Medulla oblongata (tissue), 1 donor: ENCODE measurements around the gene TIAL1.
"Not testable (repeated sequence)": the region's sequence is repeated elsewhere in the genome, so short reads cannot be mapped to it uniquely, and the experiment has no call there.

Experiments
- DNase-seq: peaks from one replicate; pipeline ENCODE4 v3.0.0-alpha.2; 2015; ENCODE audit errors: extremely low spot score

TIAL1 gene

DNA sequence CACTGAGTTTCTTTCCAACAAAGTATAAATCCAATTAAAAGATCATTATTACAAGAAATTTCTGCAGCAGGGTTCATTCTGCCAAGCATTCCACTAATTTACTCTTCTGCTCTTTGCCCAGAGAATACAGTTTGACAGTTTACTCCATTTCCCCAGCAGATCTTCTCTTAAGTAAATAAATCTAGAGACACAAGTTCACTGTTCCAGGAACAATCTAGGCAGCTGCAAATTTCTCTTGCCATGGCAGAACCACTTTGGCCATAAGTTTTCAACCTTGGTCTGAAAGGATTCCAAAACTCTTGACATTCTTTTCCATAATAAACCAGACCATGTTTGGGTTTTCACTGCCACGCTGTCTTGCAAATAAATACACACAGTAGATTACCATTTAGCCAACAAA lies 65.7 kb downstream of the TIAL1 start:
- no peak for DNase-seq

DNA sequence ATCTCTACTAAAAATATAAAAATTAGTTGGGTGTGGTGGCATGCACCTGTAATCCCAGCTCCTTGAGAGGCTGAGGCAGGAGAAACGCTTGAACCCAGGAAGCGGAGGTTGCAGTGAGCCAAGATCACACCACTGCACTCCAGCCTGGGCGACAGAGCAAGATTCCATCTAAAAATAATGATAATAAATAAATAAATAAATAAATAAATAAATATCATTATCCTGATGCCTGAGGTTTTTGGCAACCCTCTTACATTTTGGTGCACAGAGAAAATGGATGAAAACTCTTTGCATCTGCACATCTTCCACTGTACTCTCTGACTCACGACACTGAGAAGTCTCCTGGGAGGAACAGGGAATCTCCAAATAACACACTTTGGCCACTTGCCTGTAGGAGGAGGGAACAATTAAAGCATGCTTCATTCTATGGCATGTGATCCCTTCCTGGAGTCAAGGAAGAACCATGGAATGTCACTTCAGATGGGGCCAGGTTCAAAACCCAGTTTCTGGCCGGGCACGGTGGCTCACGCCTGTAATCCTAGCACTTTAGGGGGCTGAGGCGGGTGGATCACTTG lies 68.0 kb downstream of the TIAL1 start:
- not testable (repeated sequence) for DNase-seq

DNA sequence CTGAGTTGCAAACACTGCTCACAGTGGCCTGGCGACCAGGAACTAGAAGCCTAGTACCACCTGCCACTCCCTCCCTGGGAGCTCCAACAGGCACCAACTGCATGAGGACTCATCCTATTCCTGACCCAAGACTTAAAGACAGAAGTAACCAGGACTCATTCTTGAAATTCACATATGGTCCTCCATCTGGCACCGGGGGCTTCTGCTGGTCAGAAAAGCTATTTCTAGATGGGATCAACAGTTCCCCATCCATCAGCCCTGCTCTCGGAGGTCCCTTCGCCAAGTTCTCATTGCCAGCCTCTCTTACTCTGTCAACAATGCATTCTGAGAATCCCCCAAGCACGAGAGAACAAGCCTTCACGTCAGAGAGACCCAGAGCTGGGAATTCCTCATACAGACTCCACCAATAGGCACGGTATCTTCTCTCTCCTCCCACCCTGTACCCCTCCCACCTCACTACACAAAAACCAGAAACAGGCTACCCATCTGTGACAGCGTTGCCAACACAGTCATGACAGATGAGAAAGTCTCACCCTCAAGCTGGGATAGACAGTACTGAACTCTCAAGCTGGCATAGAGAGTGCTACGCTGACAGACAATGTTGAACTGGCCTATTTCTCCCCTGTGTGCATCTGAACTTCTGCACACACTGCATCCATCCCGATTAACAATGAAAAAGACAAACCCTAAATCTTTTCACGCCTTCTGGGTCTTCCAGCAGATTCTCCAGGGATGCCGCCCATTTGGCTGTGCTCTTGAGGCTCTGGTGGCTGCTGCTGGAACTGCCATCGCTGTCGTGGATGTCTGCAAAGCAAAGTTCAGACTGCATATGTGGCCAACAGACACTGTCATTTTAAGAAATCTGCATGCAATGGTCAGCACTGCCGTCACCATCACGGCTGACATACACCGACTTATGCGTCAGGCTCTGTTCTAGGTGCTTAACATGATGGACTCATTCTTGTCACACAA lies 69.9 kb downstream of the TIAL1 start:
- no peak for DNase-seq

DNA sequence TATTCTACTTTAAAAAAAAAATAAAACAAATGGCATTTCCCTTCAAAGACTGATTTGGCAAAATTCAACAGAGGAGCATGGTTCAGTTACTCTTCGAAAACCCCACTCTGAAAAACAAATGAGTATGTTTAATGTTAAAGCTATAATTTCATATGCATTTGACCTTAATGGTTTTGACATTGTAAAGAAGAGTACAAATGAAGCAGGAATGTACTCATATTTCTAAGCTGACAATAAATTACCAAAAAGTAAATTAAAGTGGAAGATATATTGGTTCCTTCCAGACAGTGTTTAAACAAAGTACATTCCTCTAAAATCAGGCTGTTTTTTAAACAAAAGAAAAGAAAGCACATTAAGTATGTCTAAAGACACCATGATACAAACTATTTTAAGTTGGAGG lies 70.6 kb downstream of the TIAL1 start:
- DNase-seq: no peak

DNA sequence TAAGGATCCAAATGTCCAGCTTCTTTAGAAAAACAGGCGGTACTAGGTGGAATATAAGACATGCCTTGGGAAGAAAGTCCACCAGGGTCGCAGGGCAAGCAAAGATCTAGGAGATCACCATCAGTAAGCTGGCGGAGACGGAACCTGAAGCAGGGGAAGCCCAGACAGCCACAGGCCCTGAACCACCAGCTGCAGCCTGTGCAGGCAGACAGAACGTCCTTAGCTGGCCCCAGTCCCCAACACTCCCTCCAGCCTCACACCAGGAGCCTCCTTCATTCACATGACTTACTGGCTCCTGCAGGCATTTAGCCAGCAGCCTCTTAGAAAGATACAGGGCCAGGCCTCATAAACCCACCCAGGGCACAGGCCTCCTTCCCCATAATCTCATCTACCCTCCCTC lies 71.6 kb downstream of the TIAL1 start:
- DNase-seq: no peak

DNA sequence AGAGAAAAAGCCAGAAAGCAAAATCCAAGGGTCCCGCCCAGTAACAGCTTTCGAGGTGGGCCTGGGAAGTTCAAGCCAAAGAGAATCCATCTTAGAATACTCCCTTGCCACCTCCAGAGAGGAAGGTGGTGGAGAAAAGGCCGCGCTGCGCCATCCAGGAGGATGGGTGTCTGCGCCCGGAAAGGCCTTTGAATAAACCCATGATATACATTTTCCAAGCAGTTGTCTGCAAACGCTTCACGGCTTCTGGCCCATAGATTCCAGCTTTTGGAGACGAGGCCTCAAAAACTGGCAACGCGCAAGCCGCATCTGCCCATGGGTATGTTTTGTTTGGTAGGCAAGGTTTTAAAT lies 72.1 kb downstream of the TIAL1 start:
- no peak for DNase-seq

DNA sequence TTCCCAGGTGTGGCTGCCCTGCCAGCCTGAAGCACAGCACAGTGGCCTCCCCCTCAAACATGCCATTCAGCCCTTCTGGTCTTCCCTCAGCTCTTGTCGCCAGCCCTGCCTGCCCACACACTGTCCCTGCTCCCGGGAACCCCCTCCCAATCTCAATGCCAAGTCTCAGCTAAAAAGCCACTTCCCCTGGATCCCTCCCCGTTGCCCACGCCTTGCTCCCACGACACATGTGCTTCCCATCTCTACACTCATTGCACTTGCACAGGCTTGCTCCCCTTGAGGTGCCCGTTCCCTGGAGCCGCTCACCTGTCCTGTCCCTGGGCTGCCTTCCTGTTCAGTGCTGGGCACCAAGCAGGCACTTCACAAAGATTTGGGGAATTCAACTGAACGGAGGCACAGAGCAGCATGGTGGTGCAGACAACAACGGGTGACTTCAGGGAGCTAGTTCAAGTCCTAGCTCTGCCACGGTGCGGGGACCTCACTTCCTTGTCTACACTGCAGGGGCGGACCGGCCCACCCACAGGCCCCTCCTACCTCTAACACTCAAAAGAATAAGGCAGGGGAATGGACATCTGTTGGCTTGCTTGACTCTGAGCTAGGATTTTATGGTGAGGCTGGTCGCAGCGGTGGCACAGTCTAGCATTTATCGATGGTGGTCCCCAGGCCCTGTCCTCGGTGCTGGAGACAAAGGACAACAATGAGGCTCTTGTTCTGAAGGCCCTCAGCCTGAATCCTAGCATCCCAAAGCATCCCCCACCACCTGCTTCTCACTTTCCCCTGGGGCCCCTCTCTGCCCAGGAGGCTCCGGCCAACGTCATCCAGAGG lies 72.7 kb downstream of the TIAL1 start:
- no peak for DNase-seq
